ENCODE measurements around the gene ATP2B3.

The ATP2B3 gene

DNA sequence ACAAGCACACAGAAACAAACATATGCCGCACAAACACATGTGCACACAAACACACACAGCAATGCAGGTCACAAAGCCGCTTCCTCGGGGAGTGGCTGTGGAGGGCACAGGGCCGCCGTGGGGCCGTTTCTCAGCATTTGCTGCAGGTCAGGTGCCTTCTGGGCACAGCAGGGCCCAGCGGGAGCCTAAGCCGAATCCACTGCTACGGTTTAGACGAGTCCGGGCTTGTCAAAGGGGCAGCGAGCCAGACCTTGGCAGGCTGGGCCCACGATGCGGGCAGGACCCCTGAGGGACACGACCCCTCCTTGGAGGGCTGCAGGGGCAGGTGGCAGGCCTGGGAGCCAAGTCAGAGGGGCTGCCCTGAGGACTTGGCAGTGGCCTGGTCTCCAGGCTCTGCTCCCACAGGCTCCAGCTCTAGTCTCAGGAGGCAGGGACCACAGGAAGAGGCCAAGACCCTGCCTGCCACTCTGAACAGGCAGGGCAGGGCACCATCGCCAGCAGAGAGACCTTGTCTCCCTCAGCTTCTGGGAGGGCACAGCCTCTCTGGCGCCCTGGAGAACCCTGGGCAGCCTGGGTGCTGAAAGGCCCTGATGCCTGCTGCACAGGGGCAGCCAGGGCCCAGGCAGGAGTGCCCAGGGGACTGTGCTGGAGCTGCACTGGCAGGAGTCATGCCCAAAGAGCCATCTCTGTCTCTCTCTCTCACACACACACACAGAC, 5.5 kb upstream of the ATP2B3 start:
- DNase-seq: no peak

DNA sequence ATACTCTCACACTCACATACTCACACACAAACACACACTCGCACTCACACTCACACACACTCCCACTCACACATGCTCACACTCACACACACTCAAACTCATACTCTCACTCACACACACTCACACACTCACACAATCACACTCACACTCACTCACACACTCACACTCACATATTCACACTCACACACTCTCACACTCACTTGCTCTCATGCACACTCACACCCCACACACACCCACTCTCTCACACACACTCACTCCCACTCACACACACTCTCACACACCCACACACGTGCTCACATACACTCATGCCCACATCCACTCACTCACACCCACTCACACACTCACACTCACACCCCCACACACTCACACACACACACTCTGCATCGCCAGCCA, 4.9 kb upstream of the ATP2B3 start:
- no peak for DNase-seq

DNA sequence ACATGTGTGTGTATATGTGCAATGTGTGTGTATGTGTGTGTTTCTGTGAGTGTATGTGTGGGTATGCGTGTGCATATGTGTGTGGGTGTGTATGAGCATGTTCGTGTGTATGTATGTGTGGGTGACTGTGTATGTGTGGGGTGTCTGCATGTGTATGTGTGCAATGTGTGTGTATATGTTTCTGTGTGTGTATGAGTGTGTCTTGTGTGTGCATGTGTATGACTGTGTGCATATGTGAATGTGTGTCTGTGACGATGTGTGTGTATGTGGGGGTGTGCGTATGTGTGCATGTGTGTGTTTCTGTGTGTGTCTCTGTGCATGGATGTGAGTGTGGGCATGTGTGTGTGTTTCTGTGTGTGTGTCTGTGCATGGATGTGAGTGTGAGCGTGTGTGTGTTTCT, 4.2 kb upstream of the ATP2B3 start:
- no peak for DNase-seq

DNA sequence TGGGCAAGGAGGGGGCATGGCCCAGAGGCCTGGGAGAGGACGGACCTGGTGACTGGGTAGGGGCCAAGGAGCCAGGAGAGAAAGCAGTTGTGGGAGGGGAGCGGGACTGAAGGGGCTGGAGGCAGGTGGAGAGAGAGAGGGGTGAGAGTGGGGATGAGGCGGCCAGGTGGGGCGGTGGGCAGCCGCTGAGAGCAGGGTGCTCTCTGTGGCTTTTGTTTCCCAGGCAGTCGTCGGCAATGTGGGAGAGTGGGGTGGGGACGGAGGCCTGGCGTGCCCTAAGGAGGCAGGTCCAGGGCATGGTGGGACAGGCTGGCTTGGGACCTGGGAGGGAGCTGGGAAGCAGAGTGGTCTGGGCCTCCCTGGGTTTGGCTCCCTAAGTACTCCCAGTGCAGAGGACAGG, 3.2 kb upstream of the ATP2B3 start:
- DNase-seq: no peak

DNA sequence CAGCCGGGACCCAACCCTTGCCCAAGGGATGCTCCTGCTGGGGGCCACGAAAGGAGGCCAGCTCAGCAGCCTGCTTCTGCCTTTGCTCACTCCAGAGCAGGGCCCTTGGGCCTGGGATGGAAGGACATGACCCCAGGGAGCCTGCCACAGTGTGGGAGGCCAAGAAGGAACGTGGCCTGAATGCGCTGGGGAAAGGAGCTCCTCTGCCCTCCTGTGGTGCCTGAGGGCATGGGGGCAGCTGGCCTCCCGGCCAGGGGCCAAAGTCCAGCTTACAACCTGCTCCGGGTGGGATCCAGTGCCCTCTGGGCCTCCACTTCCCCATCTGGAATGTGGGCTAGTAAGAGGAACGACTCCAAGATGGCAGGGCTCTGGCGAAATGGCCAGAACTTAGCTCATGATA, 2.0 kb upstream of the ATP2B3 start:
- no peak for DNase-seq

DNA sequence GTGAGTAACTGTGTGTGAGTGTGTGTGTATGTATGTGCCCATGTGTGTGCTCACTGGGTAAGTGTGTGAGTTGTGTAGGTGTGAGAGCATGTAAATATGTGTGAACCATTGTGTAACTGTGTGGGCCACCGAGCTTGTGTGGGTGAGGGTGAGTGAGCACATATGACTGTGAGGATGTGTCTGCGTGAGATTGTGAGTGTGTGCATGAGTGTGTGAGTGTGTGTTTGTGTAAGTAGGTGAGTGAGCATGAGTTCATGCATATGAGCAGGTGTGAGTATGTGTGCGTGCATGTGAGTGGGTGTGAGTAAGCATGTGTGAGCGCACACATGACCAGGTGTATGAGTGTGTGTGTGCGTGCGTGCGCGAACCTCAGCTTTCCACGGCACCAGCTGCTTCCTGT, 1.4 kb upstream of the ATP2B3 start:
- no peak for DNase-seq

DNA sequence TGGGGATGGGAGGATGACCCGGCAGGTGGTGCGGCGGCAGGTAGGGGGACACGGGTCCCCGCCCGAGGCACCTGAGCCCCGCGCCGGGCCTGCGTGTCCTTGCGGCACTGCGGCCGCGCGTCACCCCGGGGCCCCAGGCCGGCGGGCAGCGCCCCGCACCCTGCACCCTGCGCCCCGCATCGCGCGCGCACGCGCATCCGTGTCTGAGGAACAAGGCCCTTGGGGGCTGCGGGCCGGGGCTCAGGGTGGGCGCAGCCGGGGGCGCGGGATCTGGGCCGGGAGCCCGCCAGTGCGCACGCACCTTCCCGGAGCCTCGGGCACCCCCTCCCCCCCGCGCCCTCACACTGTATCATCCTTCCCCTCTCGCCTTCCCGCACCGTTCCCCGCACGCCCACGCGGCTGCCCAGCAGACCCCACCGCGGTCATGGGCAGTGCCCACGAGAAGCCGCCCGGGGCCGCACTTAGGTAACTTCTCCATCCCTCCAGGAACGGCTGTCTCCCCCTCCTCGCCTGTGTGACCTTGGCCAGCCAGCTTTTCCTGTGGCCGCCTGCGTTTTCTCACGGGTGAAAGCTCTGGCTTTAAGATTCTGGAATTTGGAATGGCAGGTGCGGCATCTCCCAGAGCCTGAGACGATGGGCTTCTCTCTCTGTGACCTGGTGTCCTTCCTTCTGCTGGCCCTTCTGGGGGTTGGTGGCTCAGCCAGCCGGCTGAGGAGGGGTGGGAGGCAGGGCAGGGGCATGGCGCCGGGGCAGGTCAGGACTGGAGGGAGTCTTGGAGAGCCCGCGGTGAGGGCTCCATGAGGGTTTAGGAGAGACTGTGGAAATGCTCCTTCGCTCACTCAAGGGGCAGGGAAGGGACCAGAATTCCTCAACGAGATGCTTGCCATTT, 748 bp downstream of the ATP2B3 start:
- no peak for DNase-seq

DNA sequence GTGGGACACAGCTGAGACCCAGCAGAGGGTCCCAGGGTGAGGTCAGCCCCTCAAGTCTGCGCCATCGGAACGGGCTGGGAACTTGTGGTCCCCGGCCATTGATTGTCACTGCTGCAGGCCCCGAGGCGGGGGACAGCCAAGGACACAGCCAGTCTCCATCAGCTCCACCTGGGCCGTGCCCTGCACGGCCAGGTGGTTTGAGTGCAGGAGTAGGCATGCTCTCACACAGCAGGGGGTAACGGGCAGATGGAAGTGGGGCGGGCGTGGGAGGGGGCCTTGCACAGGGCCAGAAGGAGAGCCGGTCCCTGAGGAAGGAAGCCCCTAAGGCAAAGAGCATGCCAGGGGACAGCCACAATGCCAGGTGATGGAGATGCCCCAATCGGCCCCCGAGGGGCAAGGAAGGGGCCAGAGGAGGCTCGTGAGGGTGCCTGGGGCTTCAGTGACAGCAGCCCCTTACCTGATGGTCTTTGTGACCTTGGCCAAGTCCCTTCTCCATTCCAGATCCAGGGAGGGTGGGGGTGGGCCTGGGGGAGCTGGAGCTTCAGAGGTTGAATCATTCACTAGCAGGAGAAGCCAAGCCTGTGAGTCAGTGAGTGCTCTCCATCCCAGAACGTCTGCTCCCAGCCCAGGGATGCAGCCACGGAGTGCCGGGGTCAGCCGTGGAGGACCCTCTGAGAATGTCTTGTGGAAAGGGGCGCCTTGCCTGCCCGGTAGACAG, 2.3 kb downstream of the ATP2B3 start:
- DNase-seq: no peak

DNA sequence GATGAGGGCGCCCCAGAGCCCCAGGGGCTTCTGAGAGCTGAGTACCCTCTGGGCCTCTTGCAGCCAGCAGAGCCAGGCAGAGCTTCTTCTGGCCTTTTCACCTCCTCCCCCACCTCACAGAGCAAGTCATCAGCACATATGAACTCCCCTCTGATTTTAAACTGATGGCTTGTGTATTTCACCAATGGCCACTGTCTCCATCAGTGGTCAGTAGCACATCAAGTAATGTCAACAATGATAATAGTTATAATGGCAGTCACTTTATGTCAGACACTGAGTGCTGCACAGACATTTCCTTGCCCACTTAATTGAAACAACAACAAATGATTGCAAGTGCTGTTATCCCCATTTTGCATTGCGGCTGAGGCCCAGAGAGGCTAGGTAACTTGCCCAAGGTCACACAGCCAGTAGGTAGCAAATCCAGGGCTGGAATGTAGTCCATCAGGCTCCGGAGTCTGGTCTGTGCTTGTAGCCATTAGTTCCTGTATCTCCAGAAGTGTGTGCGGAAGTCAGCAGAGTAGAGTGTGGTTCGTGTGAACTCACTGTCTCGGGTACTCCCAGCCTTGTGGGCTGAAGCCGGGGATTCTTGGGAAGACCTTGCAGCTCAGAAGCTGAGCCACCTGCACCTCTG, 3.0 kb downstream of the ATP2B3 start:
- DNase-seq: no peak

DNA sequence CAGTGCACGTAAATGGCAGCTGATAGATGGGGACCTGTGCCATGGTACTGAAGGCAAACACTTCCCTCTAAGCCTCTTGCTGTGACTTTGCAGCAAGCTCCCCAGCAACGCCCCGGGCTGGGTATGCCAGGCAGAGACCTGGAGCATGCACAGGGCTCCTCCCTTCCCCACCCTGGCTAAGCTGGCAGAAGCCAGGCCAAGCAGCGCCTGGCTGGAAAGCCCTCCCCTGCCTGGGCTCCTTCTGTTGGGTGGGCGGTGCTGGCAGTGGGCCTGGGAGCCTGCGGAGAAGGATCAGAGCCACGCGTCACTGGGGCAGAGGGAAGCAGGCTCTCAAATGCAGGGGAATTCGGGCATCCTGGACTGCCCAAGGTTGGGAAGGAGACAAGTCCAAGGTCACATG, 3.6 kb downstream of the ATP2B3 start:
- DNase-seq: peak; percentile 44

DNA sequence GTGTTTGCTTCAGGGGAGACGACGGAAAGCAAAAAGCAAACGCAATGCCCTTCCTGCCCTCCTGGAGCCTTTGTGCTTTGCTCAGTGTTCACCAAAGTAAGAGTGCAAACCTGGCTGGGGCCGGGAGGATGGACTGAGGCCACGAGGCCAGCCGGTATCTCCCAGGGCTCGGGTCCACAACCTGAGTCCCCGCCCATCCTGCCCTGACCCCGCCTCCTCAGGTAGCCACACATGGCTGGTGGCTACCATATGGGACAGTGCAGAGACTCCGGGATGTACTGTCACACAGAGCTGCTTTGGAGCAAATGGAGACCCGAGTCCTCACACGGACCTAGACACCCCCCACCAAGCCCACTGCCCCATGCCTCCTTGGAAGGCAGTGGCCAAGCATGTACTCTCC, 4.8 kb downstream of the ATP2B3 start:
- DNase-seq: no peak

DNA sequence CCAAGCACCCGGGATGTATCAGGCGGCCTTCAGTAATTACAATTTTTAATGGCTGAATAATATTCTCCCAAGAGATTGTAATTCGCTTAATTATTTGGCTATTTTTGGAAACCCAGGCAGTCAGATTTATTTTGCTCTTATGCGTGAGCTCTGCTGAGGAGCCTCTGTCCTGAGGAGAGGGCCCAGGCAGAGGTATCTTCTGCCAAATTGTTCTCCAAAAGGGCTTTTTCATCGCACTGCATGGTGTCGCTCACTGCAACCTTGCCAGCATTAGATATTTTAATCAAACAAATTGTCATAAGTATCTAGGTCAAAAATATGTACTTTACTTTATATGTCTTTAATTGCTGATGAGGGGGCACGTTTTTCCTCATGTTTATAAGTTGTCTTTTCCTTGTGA, 5.8 kb downstream of the ATP2B3 start:
- no peak for DNase-seq

DNA sequence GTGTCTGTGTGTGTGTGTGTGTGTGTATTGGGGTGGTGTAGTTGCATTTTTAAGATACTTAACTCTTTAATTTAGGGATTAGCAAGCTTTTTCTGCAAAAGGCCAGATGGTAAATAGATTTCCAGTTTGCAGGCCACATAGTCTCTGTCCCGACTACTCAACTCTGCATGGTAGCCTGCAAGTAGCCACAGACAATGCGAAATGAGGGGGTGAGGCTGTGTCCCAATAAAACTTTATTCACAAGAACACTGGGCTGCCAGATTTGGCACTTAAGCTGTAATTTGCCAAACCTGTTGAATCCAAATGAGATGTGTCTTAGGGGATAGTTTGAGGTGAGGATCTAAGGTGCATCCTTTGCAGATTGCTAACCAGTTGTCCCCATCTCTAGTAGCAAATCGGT, 6.8 kb downstream of the ATP2B3 start:
- no peak for DNase-seq

DNA sequence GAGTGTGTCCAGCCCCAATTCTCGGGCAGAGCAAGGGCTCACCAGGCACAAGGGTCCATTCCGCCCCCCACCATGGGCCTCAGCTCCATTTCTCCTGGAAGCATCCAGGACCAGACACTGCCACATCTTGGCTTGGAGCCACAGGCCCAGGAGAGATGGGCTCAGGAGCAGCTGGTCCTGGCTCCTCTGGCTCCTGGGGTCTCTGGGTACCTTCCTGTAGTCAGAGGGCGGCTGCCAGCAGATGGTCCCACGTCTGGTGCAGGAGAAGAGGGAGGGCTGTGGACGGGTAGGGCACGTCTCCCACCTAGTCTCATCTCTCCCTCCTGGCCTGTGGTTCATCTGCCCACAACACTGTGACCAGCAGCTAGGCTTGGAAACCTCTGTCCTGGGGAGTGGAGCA, 8.0 kb downstream of the ATP2B3 start:
- no peak for DNase-seq

DNA sequence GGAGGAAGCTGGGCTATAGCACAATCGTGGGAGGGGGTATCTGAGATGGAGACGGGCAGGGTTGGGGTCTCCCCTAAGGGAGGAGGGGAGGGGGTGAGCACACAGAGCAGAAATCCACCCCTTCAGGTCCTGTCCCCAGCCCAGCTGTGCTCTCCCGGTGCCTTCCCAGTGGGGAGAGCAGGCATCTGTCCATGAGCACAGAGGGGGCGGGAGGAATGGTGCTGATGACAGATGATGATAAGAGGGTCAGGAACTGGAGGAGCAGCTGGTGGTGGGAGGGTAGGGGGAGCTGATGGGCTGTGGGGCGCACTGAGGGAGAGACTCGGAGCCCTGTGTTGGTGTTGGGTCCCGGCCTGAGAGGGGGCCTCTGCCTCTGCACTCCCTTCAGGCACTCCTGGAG, 8.6 kb downstream of the ATP2B3 start:
- no peak for DNase-seq

DNA sequence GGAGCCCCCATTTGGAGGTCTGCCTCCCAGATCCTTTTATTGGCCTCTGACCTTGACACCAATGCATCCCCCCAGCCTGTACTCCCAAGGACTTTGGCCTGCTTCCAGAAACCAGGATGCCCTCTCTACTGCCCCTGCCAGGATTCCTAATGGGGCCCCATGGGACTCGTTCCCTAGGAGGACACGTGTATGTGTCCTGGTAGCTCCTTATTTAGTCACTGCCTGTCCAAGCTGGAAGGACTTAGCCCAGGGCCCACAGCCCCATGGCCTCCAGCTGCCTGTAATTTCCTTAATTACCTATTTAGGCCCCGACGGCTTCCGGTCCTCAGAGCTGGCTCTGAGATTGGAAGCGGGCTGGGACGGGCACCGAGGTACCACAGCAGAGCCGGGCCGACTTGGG, 9.4 kb downstream of the ATP2B3 start:
- peak; percentile 55 for DNase-seq

DNA sequence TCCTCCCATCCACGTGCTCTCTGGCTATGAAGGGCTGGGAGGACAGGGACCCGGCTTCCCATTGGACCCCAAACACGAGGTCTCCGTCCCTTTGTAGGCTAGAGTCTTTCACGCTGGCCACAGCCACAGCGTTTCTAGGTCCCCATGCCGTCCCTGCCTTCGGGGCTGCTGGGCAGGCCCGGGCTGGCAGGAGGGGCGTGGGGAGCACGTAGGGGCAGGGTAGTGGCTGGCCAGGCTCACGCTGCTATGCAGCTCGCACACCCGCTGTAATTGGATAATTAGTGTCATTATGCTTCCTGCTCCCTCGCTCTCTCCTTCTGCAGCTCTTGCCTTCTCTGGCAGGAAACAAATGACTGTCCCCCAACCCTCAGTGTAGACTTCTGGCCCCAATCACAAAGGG, 9.8 kb downstream of the ATP2B3 start:
- no peak for DNase-seq

DNA sequence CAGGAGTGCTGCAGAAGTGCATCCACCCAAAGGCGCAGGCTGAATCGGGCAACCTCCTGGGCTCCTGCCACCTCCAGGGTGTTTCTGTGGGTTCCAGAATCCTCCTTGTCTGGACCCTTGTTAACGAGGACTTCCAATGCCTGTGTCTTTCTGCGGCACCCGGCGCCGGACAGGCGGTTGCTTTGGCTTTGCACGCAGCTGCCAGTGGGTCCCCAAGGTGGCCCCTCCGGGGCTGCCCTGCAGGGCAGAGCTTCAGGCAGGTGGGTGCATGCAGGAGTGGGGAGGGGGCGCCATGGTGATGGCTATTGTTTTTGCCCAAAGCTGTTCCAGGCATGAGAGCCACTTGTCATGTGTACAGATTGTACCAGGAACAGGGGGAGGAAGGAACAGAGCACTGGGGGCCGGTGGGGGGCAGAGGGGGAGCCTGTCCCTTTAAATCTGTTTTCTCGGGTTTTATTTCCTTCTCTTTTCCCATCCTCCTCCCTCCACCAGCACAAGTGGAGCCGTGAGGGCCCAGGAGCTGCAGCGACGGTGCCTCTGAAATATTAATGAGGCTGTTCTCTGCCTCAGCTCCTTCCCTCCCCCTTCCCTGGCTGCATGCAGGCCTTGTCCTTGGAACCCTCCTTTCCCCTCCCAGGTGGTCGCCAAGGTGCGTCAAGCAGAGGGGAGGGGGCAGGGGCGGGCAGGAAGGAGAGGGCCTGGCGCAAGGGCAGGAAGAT, 13.1 kb downstream of the ATP2B3 start:
- no peak for DNase-seq

DNA sequence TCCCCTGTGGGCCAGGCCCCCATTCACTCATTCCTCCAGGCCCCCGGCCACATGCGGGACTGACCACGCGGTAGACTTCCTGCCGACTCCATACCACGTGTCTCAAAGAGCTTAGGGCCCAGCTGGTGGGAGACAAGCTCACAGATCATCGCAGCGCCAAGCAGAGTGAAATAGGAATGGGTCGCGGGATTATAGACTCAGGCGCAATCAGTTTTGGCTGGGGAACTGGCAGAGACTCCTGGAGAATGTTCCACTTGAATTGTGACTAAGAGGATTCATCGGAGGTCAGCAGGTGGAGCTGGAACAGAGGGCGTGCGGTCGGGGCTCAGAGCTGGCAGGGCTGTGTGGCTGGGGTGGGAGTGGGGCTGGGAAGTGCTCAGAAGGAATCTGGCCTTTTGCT, 15.6 kb downstream of the ATP2B3 start:
- no peak for DNase-seq

DNA sequence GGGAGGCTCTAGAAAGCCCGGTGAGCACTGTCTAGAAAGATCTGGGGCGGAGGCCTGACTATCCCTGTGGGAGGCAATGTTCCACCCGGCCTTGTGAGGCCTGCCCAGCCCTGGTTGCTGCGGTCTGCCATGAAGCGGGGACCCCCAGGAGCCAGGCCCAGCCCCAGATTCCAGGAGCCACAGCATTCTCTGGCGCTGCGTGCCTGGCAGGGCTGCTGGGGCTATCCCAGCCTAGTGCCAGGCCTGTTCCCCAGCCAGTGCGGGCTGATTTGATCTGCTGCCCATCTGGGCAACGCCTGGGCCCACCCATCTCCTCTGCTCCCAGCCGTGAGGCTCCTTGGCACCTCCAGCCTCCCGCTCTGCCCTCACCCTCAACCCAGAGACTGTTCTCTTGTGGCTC, 19.6 kb downstream of the ATP2B3 start:
- no peak for DNase-seq

DNA sequence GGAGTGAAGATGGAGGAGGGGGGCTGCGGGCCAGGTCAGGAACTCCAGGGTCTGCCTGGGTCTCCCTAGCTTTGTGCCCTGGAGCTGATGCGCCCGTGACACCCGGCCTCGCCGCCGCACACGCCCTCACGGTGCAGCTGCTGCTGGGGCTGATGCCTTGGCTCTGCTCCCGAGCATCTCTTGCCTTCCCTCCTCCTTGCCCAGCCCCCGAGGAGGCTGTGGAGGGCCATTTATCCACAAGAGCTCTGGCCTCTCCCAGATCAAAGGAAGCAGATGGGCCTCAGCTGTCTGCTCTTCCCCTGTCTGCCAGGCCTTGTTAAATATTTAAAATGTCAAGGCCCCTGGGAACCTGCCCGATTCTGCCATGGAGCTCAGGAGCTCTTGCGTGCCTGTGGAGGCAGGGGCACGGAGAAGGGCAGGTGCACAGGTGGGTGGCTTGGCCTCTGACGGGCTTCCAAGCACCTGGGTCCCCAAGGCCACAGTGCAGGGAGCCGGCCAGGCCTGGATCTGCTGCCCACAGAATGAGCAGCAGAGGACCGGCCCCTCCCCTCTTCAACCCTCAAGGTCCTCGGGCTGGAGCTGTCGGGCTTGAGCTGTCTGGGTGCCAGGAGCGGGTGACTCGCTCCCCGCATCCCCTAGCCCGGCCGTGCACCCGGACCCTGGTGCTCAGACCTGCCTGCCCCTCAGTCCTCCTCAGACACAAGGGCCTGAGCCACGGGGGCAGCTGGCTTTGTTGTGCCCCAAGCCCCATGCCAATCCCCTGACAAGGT, 20.3 kb downstream of the ATP2B3 start:
- DNase-seq: no peak

DNA sequence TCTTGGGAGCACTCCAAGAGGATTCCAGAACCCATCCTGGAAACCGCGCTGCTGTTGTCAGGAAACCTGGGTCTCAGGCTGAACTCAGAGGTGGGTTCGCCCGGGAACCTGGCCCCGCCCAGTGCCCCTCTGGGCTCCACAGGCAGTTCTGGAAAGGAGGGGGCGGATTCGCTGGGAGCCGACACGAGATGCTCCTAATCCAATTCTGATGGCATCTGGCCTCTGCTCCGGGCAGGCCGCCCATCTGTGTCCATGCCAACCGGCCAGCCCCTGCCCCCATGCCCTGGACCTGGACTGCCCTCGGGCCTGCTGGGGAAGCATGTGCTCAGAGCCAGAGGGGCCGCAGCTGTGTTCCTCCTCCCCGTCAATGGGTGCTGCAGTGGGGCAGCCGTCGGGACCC, 21.0 kb downstream of the ATP2B3 start:
- DNase-seq: no peak
